Mesodermal cell (in vitro differentiated cells): ENCODE data around the gene FBXL7.

Experiments
- H3K27ac ChIP-seq: 2 replicates; pipeline ENCODE4 v1.7.0; 2013; ENCODE audit warnings: mild to moderate bottlenecking, low read depth, low read length, moderate library complexity; ENCODE audit not compliant: severe bottlenecking
- H3K36me3 ChIP-seq: 2 replicates; pipeline ENCODE4 v1.7.1; 2013; ENCODE audit warnings: mild to moderate bottlenecking, low read length, moderate library complexity; ENCODE audit not compliant: control insufficient read depth, insufficient read depth
- H3K4me1 ChIP-seq: one replicate; pipeline ENCODE4 v1.7.1; 2013; ENCODE audit warnings: mild to moderate bottlenecking, low read length; ENCODE audit not compliant: insufficient read depth, control insufficient read depth, poor library complexity, severe bottlenecking
- H3K4me3 ChIP-seq: 2 replicates; pipeline ENCODE4 v1.7.0; 2013; ENCODE audit warnings: low read length, control low read depth, mild to moderate bottlenecking; ENCODE audit not compliant: insufficient read depth, poor library complexity, severe bottlenecking; ENCODE audit errors: extremely low read depth
- H3K9me3 ChIP-seq: 2 replicates; pipeline ENCODE4 v1.7.1; 2013; ENCODE audit warnings: mild to moderate bottlenecking, low read length, moderate library complexity; ENCODE audit not compliant: control insufficient read depth
- WGBS, 2 experiments: methylation state at CpG; one replicate each; pipeline ENCODE4 v1.1.5; 2013; ENCODE audit warnings: missing lambda C conversion rate in 2 of 2; ENCODE audit not compliant: insufficient coverage in 2 of 2; 5-methylcytosine and 5-hydroxymethylcytosine counted together

Gene FBXL7

DNA sequence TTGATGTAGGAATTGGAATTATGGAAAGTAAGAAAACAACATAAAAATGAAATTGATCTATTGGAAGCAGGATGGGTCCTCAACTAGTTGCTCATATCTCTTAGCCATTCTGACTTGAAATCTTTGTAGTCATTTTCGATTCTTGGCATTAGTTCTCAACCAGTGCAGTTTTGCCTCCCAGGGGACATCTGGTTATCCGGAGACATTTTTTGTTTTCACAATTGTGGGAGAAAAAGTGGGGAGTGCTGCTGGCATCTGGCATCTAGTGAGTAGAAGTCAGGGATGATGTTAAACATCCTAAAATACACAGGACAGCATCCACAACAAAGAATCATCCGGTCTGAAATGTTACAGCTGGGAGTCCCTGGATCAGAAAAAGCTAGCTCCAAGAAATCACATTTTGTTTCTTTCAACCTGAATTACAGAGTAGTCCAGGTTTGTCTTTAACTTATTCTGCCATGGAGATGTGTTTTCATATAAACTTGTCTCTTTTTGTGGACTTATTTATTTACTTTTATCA lies 74.9 kb downstream of the FBXL7 start:
- H3K9me3 ChIP-seq = no peaks in the 10 kb centered on the region
- no peak overlapping the region for H3K27ac ChIP-seq
- 90 to 100% methylated on average over 1 to 2 of the region's 3 CpGs for WGBS, 2 experiments
- no peak overlapping the region for H3K4me3 ChIP-seq
- no peaks in the 10 kb centered on the region for H3K36me3 ChIP-seq
- no peaks in the 10 kb centered on the region for H3K4me1 ChIP-seq

DNA sequence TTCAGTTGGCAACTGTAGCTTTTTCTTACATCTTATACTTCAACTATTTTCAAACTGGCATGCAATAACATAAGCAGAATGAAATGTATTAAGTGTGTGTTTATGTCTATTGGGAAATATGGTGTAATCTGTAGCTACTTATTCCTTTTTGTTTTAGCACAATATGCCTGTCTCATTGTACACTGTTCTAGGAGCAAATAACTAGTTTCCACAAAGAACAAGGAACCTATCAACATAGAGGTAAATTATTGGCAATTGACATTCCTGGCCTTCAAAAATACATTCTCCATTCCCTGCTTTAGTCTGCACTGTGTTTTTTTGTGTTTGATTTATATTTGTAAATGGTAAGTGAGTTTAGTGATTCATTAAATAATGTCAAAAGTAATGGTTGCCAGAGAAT lies 75.7 kb downstream of the FBXL7 start:
- no peaks in the 10 kb centered on the region for H3K9me3 ChIP-seq
- H3K27ac ChIP-seq = no peak overlapping the region
- H3K4me3 ChIP-seq = no peak overlapping the region
- H3K36me3 ChIP-seq = peaks cover 2% of the 10 kb centered on the region
- H3K4me1 ChIP-seq = no peaks in the 10 kb centered on the region

GRCh38 chr5:15577132-15577531 lies 77.2 kb downstream of the FBXL7 start:
- no peak overlapping the region for H3K27ac ChIP-seq
- no peaks in the 10 kb centered on the region for H3K9me3 ChIP-seq
- no peak overlapping the region for H3K4me3 ChIP-seq
- H3K36me3 ChIP-seq = peaks cover 10% of the 10 kb centered on the region
- WGBS, 2 experiments = 86 to 89% methylated on average over 3 to 7 of the region's 10 CpGs
- H3K4me1 ChIP-seq = no peaks in the 10 kb centered on the region

DNA sequence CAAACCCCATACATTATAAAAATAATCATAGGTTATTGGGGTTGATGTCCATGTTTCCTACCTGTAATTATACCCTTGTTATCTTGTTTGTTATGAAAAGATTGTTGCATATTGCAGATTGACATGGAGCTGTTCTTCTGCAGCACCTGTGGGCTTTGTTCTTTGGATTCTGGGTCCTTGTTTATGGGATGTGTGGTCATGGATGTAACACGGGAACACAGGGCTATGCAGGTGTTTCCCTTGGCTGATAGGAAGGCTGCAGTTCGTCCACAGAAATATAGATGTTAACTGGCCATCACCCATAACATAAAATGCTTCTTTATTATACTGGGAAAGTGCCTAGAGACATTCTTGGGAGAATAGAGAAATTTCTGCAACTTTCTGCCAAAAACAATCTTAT lies 77.9 kb downstream of the FBXL7 start:
- Histone ChIP-seq H3K27ac (no peak overlapping the region), H3K36me3 (peaks cover 17% of the 10 kb centered on the region), H3K4me3 (no peak overlapping the region), H3K4me1 (no peaks in the 10 kb centered on the region), H3K9me3 (no peaks in the 10 kb centered on the region)
- WGBS, 2 experiments = no CpG with 5 or more reads among the region's 2 CpGs

DNA sequence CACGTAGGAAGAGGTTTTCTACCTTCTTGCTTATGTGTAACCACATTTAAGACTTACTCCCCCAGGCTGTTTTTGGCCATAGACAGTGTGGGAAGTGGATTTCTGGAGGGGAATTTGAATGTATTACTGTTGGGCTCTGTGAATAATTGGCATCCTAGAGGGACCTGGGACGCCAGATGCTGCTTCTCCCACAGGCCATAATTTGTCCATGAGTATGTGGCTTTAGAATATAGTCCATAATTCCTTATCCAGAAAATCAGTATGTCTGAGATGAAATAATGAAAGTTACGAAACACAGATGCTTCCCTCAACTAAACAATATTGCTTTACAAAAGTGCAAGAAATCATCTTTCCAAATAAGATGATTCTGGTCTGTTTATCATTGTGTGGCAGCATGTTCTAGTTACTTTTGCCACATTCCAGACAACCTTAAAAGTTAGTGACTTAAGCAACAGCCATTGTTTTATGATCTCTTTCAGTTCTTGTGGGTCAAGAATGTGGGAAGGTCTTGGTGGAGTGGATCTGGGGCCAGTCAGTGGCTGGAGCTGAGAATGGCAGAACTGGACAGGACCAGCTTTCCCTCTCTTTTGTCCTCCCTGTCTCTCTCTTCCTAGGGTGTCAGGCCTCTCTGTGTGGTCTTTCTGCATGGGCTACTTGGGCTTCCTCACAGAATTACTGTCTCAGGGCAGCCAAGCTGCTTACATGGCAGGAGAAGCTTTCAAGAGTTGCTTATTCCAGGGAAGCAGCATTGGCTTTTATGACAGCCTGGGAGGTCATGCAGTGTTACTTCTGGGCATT lies 79.4 kb downstream of the FBXL7 start:
- peaks cover 32% of the 10 kb centered on the region for H3K36me3 ChIP-seq
- no peaks in the 10 kb centered on the region for H3K4me1 ChIP-seq
- H3K4me3 ChIP-seq = no peak overlapping the region
- H3K9me3 ChIP-seq = peaks cover 13% of the 10 kb centered on the region
- H3K27ac ChIP-seq = no peak overlapping the region
- no CpG with 5 or more reads among the region's 3 CpGs for WGBS, 2 experiments

DNA sequence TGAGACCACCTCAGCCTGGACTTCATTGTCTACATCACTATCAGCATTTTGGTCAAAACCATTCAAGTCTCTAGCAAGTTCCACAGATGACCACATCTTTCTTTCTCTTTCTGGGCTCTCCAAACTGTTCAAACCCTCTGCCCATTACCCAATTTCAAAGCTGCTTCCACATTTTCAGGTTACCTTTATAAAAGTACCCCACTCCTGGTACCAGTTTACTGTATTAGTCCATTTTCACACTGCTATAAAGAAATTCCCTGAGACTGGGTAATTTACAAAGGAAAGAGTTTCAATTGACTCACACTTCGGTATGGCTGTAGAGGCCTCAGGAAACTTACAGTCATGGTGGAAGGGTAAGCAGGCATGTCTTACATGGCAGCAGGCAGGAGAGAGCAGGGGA lies 84.5 kb downstream of the FBXL7 start:
- Histone ChIP-seq H3K4me1 (no peaks in the 10 kb centered on the region), H3K27ac (no peak overlapping the region), H3K36me3 (peaks cover 39% of the 10 kb centered on the region), H3K9me3 (peaks cover 17% of the 10 kb centered on the region), H3K4me3 (no peak overlapping the region)
- WGBS, 2 experiments = 100% methylated on average over 1 of the region's 1 CpG; no CpG with 5 or more reads in 1 of the 2 experiments

DNA sequence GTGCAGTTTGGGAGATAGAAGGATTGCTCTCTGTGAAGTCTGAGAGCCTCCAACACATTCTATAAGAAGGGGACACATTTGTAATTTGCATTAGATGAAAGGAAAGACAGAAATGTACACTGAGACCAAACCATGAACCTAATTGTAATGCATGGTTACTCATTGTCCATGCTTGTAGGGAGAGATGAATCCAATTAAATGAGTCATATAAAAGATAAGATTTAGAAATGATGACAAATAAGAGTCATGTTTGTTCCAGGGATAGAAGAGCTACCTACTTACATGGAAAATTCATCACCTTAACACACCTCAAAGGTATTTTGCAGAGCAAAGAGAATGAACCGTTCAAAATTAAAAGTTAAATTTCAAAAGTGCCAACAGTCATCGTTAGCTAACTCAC lies 85.1 kb downstream of the FBXL7 start:
- Histone ChIP-seq H3K36me3 (peaks cover 39% of the 10 kb centered on the region), H3K9me3 (peaks cover 17% of the 10 kb centered on the region)
- WGBS, 2 experiments = no CpG with 5 or more reads among the region's 2 CpGs

DNA sequence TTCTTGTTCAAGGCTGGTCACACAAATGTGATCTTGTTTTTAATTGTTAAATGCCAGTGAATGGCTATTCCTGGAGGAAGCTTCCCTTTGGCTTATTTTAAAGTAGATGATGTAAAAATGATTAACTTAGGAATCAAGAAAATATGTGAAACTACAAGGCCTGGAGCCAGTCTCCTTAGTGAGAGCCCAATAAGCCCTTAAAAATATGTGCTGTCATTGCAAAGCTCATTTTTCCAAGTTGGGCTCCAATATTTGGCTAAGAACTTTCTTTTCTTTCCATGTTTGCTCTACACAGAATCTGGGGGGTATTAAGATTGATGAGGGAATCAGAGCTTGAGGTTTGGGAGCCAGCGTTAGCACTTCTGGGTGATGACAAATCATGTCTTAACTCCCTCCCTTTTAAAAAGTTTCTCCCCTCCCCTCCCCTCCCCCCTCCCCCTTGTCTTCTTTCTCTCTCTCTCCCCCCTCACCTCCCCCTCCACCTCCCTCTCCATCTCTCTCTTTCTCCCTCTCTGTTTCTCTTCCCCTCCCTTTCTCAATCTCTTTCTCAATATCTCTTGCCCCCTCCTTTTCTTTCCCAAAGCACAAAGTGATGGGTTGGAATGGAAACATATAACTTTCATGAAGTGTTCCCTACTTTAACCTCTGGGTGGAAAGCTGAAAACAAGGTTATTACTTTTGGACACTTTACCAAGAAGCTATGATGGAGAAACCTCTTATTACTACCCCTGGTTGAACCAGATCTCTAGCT lies 86.0 kb downstream of the FBXL7 start:
- Histone ChIP-seq H3K9me3 (peaks cover 17% of the 10 kb centered on the region), H3K4me1 (no peaks in the 10 kb centered on the region), H3K36me3 (peaks cover 40% of the 10 kb centered on the region), H3K4me3 (no peak overlapping the region), H3K27ac (no peak overlapping the region)
- WGBS, 2 experiments = no CpG with 5 or more reads among the region's 1 CpG

More for the DNA sequence above, 85.1 kb downstream of the FBXL7 start:
- H3K27ac ChIP-seq = no peak overlapping the region
- no peaks in the 10 kb centered on the region for H3K4me1 ChIP-seq
- H3K4me3 ChIP-seq = no peak overlapping the region

GRCh38 chr5:15587916-15588315 lies 87.9 kb downstream of the FBXL7 start:
- Histone ChIP-seq H3K9me3 (peaks cover 17% of the 10 kb centered on the region), H3K36me3 (peaks cover 27% of the 10 kb centered on the region), H3K4me3 (no peak overlapping the region), H3K27ac (no peak overlapping the region), H3K4me1 (no peaks in the 10 kb centered on the region)

DNA sequence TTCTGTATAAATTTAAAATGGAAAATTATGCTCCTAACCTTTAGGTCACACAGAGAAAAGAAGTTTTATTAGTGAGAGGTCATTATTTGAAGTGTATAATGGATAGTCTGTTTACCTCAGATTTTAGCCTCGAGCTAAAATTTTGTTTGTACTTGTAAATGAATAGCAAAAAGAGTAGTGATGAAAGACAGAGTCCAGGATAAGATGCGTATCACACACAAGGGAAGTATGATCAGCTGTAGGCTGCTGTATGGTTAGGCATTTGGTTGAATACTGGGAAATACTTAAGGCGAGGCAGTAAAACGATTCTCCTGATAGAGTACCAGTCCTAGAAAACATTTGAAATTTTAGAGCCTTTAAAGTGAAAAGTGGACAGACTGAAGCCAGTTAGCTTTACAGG lies 92.7 kb downstream of the FBXL7 start:
- H3K27ac ChIP-seq = no peak overlapping the region
- H3K4me1 ChIP-seq = no peaks in the 10 kb centered on the region
- no peak overlapping the region for H3K4me3 ChIP-seq
- 93 to 97% methylated on average over 4 of the region's 4 CpGs for WGBS, 2 experiments
- H3K36me3 ChIP-seq = peaks cover 6% of the 10 kb centered on the region
- H3K9me3 ChIP-seq = no peaks in the 10 kb centered on the region
